AG09309 (cell line): ENCODE data around the gene SPAG7.

Experiments used
- DNase-seq: peaks from one replicate; pipeline ENCODE4 v3.0.0-alpha.2; 2010; ENCODE audit warnings: low read depth
- H3K4me3 ChIP-seq: 2 replicates; pipeline ENCODE4 v1.5.1; 2011; ENCODE audit warnings: mild to moderate bottlenecking, low read depth, low read length, moderate library complexity; ENCODE audit not compliant: control insufficient read depth
- TF ChIP-seq, protein P1 (sequence below): IDR thresholded peaks from 2 replicates; pipeline ENCODE4 v1.5.1; 2011; ENCODE audit warnings: mild to moderate bottlenecking, low read depth, low read length, inconsistent platforms; ENCODE audit not compliant: insufficient read depth, control insufficient read depth; ENCODE audit errors: missing control alignments

Gene SPAG7

GRCh38 chr17:4969551-4970173, 2.0 kb upstream of the SPAG7 start:
- TF ChIP-seq, protein P1, sequence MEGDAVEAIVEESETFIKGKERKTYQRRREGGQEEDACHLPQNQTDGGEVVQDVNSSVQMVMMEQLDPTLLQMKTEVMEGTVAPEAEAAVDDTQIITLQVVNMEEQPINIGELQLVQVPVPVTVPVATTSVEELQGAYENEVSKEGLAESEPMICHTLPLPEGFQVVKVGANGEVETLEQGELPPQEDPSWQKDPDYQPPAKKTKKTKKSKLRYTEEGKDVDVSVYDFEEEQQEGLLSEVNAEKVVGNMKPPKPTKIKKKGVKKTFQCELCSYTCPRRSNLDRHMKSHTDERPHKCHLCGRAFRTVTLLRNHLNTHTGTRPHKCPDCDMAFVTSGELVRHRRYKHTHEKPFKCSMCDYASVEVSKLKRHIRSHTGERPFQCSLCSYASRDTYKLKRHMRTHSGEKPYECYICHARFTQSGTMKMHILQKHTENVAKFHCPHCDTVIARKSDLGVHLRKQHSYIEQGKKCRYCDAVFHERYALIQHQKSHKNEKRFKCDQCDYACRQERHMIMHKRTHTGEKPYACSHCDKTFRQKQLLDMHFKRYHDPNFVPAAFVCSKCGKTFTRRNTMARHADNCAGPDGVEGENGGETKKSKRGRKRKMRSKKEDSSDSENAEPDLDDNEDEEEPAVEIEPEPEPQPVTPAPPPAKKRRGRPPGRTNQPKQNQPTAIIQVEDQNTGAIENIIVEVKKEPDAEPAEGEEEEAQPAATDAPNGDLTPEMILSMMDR, result no peak
- DNase-seq, result no peak
- H3K4me3 ChIP-seq, result peak overlapping the region; percentile 87

DNA sequence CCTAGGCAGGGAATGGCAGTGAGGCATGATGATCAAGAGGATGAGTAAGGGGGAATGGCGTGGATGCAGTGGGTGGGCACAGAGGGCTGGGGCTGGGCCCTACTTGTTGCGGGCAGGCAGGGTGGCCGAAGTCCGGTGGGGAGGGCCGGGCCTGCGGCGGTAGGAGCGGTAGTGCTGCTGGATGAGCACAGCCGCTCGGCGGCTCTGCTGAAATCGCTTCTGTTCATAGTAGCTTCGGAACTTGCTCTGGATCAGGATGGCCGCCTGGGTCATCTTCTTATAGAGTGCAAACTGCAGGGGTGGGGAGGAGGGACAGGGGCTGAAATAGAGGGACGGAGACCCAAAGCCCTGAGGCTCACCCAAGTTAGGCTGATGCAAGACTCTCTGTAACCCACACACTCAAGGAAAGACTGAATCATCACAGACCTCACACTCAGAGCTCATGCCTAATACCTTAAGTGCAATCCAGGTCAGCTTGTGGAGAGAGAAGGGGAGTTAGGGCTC, 1.5 kb upstream of the SPAG7 start:
- H3K4me3 ChIP-seq, result peak overlapping the region; percentile 87
- TF ChIP-seq, protein P1, result no peak
- peak; percentile 93 for DNase-seq

DNA sequence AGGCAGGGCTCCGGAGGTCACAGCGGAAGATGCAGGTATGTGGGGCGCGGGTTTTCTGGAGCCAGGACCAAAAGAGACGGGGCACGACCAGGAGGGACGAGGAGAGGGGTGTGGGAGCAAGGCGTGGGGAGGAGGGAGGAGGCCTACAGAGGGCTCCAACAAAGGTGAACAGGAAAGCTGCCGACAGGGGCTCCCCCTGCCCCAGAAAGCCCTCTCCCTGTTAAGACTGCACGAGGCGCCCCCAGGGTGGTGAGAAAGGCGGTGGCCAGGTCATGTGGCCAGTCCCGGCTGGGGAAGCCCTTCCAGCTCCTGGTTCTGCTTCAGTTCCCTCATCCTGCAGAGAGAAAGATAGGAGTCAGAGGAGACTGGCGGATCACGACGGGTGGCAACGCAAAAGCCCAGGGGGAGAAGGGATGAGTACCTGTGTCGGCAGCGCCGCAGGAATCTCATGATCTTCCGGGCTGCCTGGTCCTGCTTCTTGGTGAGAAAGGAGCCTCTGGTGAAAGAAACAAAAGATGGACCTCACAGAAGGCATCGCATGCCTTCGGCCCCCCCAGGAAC, 949 bp upstream of the SPAG7 start:
- TF ChIP-seq, protein P1, result peak; percentile 1
- no peak for DNase-seq
- peak overlapping the region; percentile 87 for H3K4me3 ChIP-seq

DNA sequence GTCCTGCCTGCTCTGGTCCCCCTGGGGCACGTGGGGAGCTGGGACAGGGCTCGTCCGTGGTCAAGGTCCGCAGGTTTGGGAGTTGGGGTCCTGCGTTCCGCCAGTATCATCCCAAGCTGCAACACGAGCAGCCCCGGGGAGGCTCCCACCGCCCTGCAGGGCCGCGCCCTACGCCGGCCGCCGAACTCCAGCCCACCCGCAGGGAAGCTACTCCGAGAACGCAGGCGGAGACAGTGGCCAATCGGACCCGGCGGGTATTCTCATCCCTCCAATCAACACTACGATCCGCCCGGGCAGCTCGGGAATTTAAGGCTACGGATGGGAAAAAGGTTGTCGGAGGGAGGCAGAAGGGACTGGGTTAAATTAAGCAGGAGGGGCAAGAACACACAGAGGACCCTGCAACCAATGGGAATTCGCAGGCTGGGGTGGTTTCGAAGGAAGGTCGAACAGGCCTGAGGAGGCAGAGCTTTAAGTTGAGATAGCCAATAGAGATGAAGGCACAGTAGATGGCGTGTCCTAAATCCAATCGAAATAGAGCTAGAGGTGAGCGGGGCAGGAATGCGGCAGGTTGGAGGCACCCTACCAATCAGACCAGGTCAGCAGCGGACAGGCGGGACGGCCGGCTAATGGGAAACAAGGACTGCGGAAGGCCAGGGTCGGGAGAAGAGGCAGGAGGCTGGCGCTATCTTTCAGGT, 626 bp downstream of the SPAG7 start:
- peak overlapping the region; percentile 87 for H3K4me3 ChIP-seq
- TF ChIP-seq, protein P1, result no peak
- DNase-seq, result peak; percentile 98

GRCh38 chr17:4965311-4965986, 2.2 kb downstream of the SPAG7 start:
- TF ChIP-seq, protein P1, result no peak
- no peak for DNase-seq
- H3K4me3 ChIP-seq, result no peak overlapping the region

DNA sequence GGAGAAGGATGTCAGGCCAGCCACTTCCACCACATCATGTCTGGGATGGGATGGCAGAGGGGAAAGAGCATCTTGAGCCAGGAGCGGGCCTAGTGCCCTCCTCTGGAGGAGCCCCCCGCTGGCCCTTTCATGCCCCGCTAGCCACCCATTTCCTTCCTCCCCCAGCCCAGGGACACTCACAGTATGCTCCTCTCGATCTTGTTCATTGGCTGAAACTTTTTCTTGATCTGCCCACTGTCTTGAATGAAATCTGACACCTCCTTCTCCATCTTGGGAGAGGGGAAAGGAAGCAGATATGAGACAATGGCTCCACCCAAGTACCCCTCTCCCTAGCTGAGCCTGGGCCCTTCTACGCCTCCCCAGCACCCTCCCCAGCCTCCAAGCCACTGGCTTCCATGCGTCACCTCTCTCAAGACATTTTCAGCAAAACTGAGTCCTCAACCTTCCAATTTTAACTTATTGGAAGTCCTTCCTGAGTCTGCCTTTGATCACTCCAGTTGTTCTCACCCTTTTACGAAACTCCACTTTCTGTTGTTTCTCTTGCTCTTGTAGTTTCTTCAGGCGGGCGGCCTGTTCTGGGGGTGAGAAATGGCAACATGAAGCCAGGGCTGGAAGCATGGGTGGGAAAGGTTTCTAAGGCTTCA, 7.2 kb downstream of the SPAG7 start:
- TF ChIP-seq, protein P1, result no peak
- H3K4me3 ChIP-seq, result no peak overlapping the region
- DNase-seq, result no peak
